ENCODE measurements around the gene KAT5.
"Not testable (repeated sequence)": the region's sequence is repeated elsewhere in the genome, so short reads cannot be mapped to it uniquely, and the experiment has no call there.

Gene KAT5

GRCh38 chr11:65711785-65712632 lies at the start of gene KAT5:
KAT5 (plus strand) TSS chr11:65712252; CDS start chr11:65712268, 16 bp downstream.
- peak; percentile 94 for DNase-seq (ENCODE audit: low spot score)

- DNase-seq (ENCODE audit: low spot score): peak; percentile 83
These were observed 49.0 kb upstream of the KAT5 start, which contains the start of gene RELA for GRCh38 chr11:65662799-65663638. RELA (minus strand) TSS chr11:65662916; CDS start chr11:65662832, 84 bp downstream.

GRCh38 chr11:65663639-65664200 lies 48.3 kb upstream of the KAT5 start:
- peak; percentile 35 for DNase-seq (ENCODE audit: low spot score)

- peak; percentile 20 for DNase-seq (ENCODE audit: low spot score)
These were observed 39.7 kb upstream of the KAT5 start for GRCh38 chr11:65672180-65672860.

GRCh38 chr11:65672982-65673381 lies 39.1 kb upstream of the KAT5 start:
- no peak for DNase-seq (ENCODE audit: low spot score)

GRCh38 chr11:65680192-65680743 lies 31.8 kb upstream of the KAT5 start:
- no peak for DNase-seq (ENCODE audit: low spot score)

- DNase-seq (ENCODE audit: low spot score): not testable (repeated sequence)
These were observed 28.6 kb upstream of the KAT5 start for GRCh38 chr11:65683480-65683879.

- no peak for DNase-seq (ENCODE audit: low spot score)
These were observed 26.1 kb upstream of the KAT5 start for GRCh38 chr11:65685981-65686380.

- not testable (repeated sequence) for DNase-seq (ENCODE audit: low spot score)
These were observed 20.2 kb upstream of the KAT5 start for GRCh38 chr11:65691847-65692246.

- no peak for DNase-seq (ENCODE audit: low spot score)
These were observed 19.7 kb upstream of the KAT5 start for GRCh38 chr11:65692367-65692766.

- DNase-seq (ENCODE audit: low spot score): peak; percentile 19
These were observed 16.4 kb upstream of the KAT5 start for GRCh38 chr11:65695459-65696241.

GRCh38 chr11:65696802-65697552 lies 15.1 kb upstream of the KAT5 start:
- DNase-seq (ENCODE audit: low spot score): no peak

GRCh38 chr11:65698205-65698604 lies 13.8 kb upstream of the KAT5 start:
- DNase-seq (ENCODE audit: low spot score): no peak

GRCh38 chr11:65699306-65699705 lies 12.7 kb upstream of the KAT5 start:
- no peak for DNase-seq (ENCODE audit: low spot score)

GRCh38 chr11:65700399-65700798 lies 11.7 kb upstream of the KAT5 start:
- DNase-seq (ENCODE audit: low spot score): no peak

- DNase-seq (ENCODE audit: low spot score): no peak
These were observed 10.4 kb upstream of the KAT5 start for GRCh38 chr11:65701686-65702085.

GRCh38 chr11:65703846-65704245 lies 8.2 kb upstream of the KAT5 start:
- DNase-seq (ENCODE audit: low spot score): no peak

GRCh38 chr11:65706303-65706763 lies 5.7 kb upstream of the KAT5 start:
- DNase-seq (ENCODE audit: low spot score): not testable (repeated sequence)

GRCh38 chr11:65707002-65707401 lies 5.0 kb upstream of the KAT5 start:
- not testable (repeated sequence) for DNase-seq (ENCODE audit: low spot score)

- no peak for DNase-seq (ENCODE audit: low spot score)
These were observed 3.6 kb upstream of the KAT5 start for GRCh38 chr11:65708451-65708850.
